ENCODE data around the gene TRAF6. TPM values are rescaled to one million over a fixed set of nuclear protein-coding genes. Genes with fewer than 3 reads are reported as not detected.

Gene TRAF6
- total RNA-seq, 3 donors from 2014 or later, result 11.5 to 19.9 (median 16.8) TPM

DNA sequence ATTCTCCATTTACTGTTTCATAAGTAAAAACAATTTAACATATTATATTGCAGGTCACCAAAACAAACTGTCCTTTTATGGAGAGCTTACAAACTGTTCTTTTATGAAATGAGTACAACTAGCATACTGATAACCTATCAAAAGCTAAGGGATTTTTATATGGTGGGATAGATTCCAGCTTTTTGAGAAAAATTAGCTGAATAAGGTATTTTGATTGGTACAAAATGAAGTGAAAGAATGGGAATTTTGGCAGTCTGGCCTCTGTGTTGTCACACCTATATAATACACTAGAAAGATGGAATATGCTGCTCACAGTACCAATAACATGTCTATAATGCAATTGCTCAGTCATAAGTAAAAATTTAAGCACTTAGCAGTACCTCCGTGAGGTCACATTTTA lies 11.4 kb downstream of the TRAF6 start:
- intact Hi-C loops (cut with DNase I; ENCODE audit: low total_unique reads), result no loop called here
- no peak for DNase-seq (ENCODE audit: low spot score in 2 of 2)
- Histone ChIP-seq H3K27ac (no peak overlapping the region), H3K4me3 (no peak overlapping the region), H3K4me1 (no peaks in the 10 kb centered on the region), H3K27me3 (no peaks in the 10 kb centered on the region), H3K36me3 (no peaks in the 10 kb centered on the region), H3K9me3 (no peaks in the 10 kb centered on the region)
- TF ChIP-seq POLR2AphosphoS5 (IDR thresholded peaks at IDR 0.05) (no peak), POLR2A (IDR thresholded peaks at IDR 0.05) (no peak)

DNA sequence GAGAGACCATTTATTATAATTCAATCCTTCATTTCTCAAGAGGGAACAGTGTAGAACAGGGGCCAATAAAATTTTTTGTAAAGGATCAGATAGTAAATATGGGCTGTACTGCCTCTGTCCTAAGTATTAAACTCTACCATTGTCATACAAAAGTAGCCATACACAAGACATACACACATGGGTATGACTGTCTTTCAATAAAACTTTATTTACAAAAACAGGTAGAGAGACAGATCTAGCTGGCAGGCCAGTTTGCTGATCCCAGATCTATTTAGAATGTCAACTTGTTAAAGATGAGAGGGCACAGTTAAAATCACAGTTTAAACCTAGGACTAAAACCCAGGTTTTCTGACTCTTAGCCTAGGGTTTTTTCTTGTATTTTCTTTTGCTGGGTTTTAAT lies 16.7 kb downstream of the TRAF6 start:
- no peak overlapping the region for H3K27ac ChIP-seq
- H3K9me3 ChIP-seq, result no peaks in the 10 kb centered on the region
- no peaks in the 10 kb centered on the region for H3K27me3 ChIP-seq
- DNase-seq (ENCODE audit: low spot score in 2 of 2), result no peak
- no peaks in the 10 kb centered on the region for H3K4me1 ChIP-seq
- intact Hi-C loops (cut with DNase I; ENCODE audit: low total_unique reads), result no loop called here
- no peaks in the 10 kb centered on the region for H3K36me3 ChIP-seq
- TF ChIP-seq, protein P1, sequence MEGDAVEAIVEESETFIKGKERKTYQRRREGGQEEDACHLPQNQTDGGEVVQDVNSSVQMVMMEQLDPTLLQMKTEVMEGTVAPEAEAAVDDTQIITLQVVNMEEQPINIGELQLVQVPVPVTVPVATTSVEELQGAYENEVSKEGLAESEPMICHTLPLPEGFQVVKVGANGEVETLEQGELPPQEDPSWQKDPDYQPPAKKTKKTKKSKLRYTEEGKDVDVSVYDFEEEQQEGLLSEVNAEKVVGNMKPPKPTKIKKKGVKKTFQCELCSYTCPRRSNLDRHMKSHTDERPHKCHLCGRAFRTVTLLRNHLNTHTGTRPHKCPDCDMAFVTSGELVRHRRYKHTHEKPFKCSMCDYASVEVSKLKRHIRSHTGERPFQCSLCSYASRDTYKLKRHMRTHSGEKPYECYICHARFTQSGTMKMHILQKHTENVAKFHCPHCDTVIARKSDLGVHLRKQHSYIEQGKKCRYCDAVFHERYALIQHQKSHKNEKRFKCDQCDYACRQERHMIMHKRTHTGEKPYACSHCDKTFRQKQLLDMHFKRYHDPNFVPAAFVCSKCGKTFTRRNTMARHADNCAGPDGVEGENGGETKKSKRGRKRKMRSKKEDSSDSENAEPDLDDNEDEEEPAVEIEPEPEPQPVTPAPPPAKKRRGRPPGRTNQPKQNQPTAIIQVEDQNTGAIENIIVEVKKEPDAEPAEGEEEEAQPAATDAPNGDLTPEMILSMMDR (IDR thresholded peaks at IDR 0.05), result no peak
- no peak for TF ChIP-seq POLR2A (IDR thresholded peaks at IDR 0.05)
- no peak for TF ChIP-seq POLR2AphosphoS5 (IDR thresholded peaks at IDR 0.05)
- H3K4me3 ChIP-seq, result no peak overlapping the region

DNA sequence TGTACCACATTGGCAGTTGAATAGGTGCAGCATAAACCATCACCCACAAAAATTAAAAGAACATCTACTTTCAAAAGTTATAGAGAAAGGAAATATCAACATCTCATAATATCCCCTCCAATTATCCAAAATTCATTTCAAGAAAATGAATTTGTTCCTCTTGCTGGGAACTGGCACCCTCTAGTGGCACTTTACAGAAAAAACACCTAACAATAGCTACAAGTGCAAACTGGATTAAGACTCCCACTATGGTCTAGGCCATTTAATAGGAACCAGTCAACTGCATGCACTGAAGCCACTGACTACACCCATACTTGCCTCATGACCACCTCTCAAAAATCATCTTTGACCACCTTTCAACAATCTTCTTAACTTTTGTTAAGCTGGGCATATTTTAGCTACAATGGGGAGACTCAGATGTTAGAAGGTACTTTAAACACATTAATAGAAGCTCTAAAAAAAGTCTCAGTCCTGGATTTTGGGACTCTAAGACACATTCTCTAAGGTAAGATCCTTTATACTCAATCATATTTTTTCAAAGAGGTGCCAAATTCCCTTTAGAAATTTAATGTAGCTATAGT lies 17.3 kb downstream of the TRAF6 start:
- TF ChIP-seq POLR2A (IDR thresholded peaks at IDR 0.05), result no peak
- TF ChIP-seq, protein P1 (IDR thresholded peaks at IDR 0.05), result peak; percentile 46 to 60 (median 57)
- intact Hi-C loops (cut with DNase I; ENCODE audit: low total_unique reads), result no loop called here
- H3K27me3 ChIP-seq, result no peaks in the 10 kb centered on the region
- H3K9me3 ChIP-seq, result no peaks in the 10 kb centered on the region
- no peak overlapping the region for H3K4me3 ChIP-seq
- H3K36me3 ChIP-seq, result no peaks in the 10 kb centered on the region
- no peaks in the 10 kb centered on the region for H3K4me1 ChIP-seq
- no peak for DNase-seq (ENCODE audit: low spot score in 2 of 2)
- H3K27ac ChIP-seq, result no peak overlapping the region

DNA sequence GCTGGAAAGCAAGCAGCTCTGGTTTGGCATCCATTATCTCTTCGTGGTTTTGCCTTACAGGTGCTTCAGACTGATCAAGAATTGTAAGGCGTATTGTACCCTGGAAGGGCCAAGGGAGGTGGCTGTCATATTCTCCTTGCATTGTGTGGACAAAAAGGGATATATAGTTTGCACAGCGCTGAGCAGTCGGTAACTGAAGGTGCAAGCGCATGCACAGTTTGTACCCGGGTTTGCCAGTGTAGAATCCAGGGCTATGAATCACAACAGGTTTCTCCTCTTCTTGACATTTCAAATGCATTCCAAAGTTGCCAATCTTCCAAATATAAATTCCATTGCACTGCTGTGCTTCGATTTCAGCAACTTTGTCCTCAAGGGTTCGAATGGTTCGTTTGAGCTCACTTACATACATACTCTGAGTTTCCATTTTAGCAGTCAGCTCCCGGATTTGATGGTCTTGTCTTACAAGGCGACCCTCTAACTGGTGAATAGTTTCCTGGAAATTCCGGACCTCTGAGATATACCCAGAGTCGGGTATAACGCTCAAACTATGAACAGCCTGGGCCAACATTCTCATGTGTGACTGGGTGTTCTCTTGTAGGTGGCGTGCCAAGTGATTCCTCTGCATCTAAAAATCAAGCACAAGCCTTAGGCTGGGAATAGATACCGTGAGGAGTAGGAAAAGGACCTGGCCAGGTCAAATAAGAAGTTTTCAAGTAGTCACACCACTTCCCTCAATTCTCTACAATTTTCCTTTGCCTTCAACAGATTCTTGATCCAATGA lies 19.9 kb downstream of the TRAF6 start:
- no peak for DNase-seq (ENCODE audit: low spot score in 2 of 2)
- Histone ChIP-seq H3K9me3 (no peaks in the 10 kb centered on the region), H3K27ac (no peak overlapping the region), H3K4me3 (no peak overlapping the region), H3K36me3 (no peaks in the 10 kb centered on the region), H3K27me3 (no peaks in the 10 kb centered on the region), H3K4me1 (no peaks in the 10 kb centered on the region)
- intact Hi-C loops (cut with DNase I; ENCODE audit: low total_unique reads), result no loop called here
- TF ChIP-seq POLR2AphosphoS5 (IDR thresholded peaks at IDR 0.05), result no peak
- TF ChIP-seq, protein P1 (IDR thresholded peaks at IDR 0.05), result no peak
- TF ChIP-seq POLR2A (IDR thresholded peaks at IDR 0.05), result no peak

DNA sequence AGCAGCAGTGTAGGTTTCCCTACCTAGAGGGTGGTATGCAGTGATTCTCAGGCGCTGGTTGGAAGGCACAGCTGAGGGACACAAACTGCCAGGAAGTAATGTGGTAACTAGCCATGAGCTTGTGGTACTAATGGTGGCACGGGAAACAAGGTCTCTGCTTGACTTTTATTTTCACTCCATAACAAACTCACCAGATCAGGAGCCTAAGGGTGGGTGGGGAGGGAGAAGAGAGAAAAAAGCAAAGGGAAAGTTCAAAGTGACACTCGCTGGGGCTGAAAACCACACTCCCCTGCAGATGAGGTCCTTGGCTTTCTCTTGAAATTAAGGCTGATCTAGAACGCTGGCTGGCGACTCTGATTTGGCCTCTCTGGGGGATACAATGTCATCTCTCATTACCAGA lies 22.0 kb downstream of the TRAF6 start:
- TF ChIP-seq POLR2A (IDR thresholded peaks at IDR 0.05) (no peak), POLR2AphosphoS5 (IDR thresholded peaks at IDR 0.05) (no peak)
- H3K36me3 ChIP-seq, result no peaks in the 10 kb centered on the region
- peak overlapping the region in 1 of 2 donors; percentile 36 for H3K27ac ChIP-seq
- H3K4me1 ChIP-seq, result no peaks in the 10 kb centered on the region
- H3K27me3 ChIP-seq, result no peaks in the 10 kb centered on the region
- intact Hi-C loops (cut with DNase I; ENCODE audit: low total_unique reads), result loop anchor here (5.0 kb wide), 1 partner anchor 196 kb away; no protein-coding TSS in a partner anchor
- no peaks in the 10 kb centered on the region for H3K9me3 ChIP-seq
- no peak for DNase-seq (ENCODE audit: low spot score in 2 of 2)
- H3K4me3 ChIP-seq, result no peak overlapping the region

DNA sequence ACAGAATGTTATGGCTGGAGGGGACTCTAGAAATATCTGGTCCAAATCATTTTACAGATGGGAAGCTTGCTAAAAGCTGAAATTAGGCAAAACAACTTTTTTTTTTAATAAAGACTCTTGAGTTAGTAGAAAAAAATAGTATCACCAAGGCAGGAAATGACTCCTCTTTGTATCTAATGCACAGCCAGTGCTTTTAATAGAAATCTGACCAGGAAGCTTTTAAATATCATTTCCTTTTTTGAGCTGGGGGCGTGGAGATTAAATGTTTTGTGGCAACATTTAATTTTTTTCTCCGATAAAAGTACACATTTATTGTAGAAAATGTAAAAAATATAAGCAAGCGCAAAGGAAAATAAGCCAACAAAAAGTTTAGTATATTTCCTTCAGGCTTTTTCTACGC lies 22.5 kb downstream of the TRAF6 start:
- H3K36me3 ChIP-seq, result no peaks in the 10 kb centered on the region
- H3K4me1 ChIP-seq, result no peaks in the 10 kb centered on the region
- H3K4me3 ChIP-seq, result no peak overlapping the region
- H3K27ac ChIP-seq, result no peak overlapping the region
- intact Hi-C loops (cut with DNase I; ENCODE audit: low total_unique reads), result loop anchor here (5.0 kb wide), 1 partner anchor 195 kb away; no protein-coding TSS in a partner anchor
- DNase-seq (ENCODE audit: low spot score in 2 of 2), result no peak
- H3K27me3 ChIP-seq, result no peaks in the 10 kb centered on the region
- no peak for TF ChIP-seq POLR2A (IDR thresholded peaks at IDR 0.05)
- TF ChIP-seq, protein P1 (IDR thresholded peaks at IDR 0.05), result no peak
- H3K9me3 ChIP-seq, result no peaks in the 10 kb centered on the region

All from breast epithelium (tissue), 4 donors.